ENCODE measurements around the gene NMNAT3.

Gene NMNAT3

DNA sequence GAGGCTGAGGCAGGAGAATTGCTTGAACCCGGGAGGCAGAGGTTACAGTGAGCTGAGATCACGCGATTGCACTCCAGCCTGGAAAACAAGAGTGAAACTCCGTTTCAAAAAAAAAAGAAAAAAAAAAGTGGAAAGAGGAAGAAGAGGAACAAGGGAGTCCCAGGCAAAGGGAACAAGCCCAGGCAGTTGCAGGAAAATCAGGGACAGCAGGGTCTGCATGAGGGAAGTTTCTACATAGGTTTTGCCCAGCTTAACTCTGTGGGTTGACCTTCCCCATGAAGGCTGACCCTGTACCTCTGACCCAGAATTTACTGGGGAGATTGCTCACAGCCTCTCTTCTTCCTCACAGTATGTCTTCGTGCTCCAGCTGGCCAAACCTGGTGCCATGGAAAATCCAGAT lies 150.5 kb downstream of the NMNAT3 start:
- Histone ChIP-seq H3K27me3 (ENCODE audit: control insufficient read depth, low read length) (0 out of 2 replicates have a peak, but pooled peaks cover 3% of the 10 kb centered on the region), H3K27ac (ENCODE audit: low read depth, low read length) (no peak overlapping the region), H3F3A (ENCODE audit: control insufficient read depth, insufficient read depth) (no peaks in the 10 kb centered on the region), H3K36me3 (ENCODE audit: control insufficient read depth, low read length) (no peaks in the 10 kb centered on the region), H3K9me3 (ENCODE audit: control insufficient read depth, insufficient read depth, low read length) (no peaks in the 10 kb centered on the region), H3K4me2 (ENCODE audit: low read length) (no peak overlapping the region), H4K20me1 (ENCODE audit: control insufficient read depth, insufficient read depth, low read depth, low read length) (no peaks in the 10 kb centered on the region), H3K4me1 (ENCODE audit: control insufficient read depth, low read length) (no peaks in the 10 kb centered on the region), H3K4me3 (ENCODE audit: low read length) (no peak overlapping the region), H3K9me2 (replicated peaks; ENCODE audit: control insufficient read depth, low read length) (no peaks in the 10 kb centered on the region), H3K79me2 (ENCODE audit: control insufficient read depth, low read length) (no peaks in the 10 kb centered on the region)
- TF ChIP-seq EZH2phosphoT487 (IDR thresholded peaks at IDR 0.05; ENCODE audit: borderline replicate concordance, low read length): no peak
- TF ChIP-seq, protein P1, sequence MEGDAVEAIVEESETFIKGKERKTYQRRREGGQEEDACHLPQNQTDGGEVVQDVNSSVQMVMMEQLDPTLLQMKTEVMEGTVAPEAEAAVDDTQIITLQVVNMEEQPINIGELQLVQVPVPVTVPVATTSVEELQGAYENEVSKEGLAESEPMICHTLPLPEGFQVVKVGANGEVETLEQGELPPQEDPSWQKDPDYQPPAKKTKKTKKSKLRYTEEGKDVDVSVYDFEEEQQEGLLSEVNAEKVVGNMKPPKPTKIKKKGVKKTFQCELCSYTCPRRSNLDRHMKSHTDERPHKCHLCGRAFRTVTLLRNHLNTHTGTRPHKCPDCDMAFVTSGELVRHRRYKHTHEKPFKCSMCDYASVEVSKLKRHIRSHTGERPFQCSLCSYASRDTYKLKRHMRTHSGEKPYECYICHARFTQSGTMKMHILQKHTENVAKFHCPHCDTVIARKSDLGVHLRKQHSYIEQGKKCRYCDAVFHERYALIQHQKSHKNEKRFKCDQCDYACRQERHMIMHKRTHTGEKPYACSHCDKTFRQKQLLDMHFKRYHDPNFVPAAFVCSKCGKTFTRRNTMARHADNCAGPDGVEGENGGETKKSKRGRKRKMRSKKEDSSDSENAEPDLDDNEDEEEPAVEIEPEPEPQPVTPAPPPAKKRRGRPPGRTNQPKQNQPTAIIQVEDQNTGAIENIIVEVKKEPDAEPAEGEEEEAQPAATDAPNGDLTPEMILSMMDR (IDR thresholded peaks at IDR 0.05; ENCODE audit: low read depth, low read length, poor library complexity, severe bottlenecking): no peak

DNA sequence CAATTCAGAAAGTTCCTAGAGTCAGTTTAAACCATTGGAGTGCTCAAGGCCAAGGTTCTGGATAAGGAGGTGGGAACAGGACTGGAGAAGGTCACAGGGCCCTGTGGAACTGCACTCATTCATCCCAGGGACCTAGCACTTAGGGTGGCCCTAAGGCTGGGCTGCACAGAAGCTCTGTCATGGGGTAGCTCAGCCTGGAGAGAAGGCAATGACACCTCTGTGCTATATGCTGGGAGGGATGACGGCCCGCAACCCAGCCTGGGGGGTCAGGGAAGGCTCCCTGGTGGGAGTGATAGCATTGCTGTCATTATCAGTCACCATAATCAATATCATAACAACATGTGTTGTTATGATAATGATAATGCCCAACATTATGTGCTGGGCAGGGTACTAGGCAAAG lies 151.6 kb downstream of the NMNAT3 start:
- H3K4me3 ChIP-seq (ENCODE audit: low read length): no peak overlapping the region
- no peaks in the 10 kb centered on the region for H4K20me1 ChIP-seq (ENCODE audit: control insufficient read depth, insufficient read depth, low read depth, low read length)
- no peaks in the 10 kb centered on the region for H3F3A ChIP-seq (ENCODE audit: control insufficient read depth, insufficient read depth)
- no peaks in the 10 kb centered on the region for H3K9me2 ChIP-seq (replicated peaks; ENCODE audit: control insufficient read depth, low read length)
- H3K27ac ChIP-seq (ENCODE audit: low read depth, low read length): no peak overlapping the region
- H3K27me3 ChIP-seq (ENCODE audit: control insufficient read depth, low read length): 0 out of 2 replicates have a peak, but pooled peaks cover 3% of the 10 kb centered on the region
- H3K4me2 ChIP-seq (ENCODE audit: low read length): no peak overlapping the region
- TF ChIP-seq, protein P1 (IDR thresholded peaks at IDR 0.05; ENCODE audit: low read depth, low read length, poor library complexity, severe bottlenecking): no peak
- no peak for TF ChIP-seq EZH2phosphoT487 (IDR thresholded peaks at IDR 0.05; ENCODE audit: borderline replicate concordance, low read length)
- H3K9me3 ChIP-seq (ENCODE audit: control insufficient read depth, insufficient read depth, low read length): no peaks in the 10 kb centered on the region
- peaks cover 6% of the 10 kb centered on the region for H3K4me1 ChIP-seq (ENCODE audit: control insufficient read depth, low read length)
- H3K36me3 ChIP-seq (ENCODE audit: control insufficient read depth, low read length): no peaks in the 10 kb centered on the region
- H3K79me2 ChIP-seq (ENCODE audit: control insufficient read depth, low read length): no peaks in the 10 kb centered on the region

DNA sequence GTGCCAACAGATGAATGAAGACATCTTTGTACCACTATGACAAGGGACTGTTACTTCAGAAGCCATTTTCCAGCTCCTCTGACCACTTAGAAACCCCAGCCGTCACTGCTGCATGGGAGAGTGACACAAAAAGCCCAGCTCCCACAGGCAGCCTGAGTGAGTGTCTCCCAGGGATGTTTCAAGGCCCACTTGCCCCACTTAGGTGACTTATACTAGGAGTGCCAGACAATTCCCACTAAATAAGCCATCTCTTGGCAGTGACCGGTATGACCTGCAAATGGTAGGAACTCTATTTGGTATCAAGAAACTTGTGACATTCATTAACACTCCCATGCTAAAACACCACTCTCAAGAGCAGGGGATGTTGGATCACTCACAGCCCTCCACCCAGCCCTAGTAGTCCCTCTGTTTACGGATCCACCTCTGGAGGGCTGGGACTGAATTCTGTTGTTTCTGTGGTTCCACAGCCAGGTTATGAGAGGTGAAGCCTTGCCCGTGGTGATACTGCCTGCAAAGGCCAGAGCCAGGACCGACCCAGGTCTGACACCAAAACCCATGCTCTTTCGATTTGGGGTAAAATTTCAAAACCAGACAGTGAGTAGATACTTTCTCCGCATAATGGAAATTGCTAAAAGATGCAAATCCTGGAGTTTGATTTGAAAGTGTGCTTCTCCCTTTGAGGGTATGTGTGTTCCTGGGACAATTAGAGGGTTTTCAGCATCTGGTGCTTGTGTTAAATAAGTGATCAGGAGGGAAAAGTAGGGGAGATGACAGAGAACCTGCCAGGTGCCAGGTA lies 152.7 kb downstream of the NMNAT3 start:
- Histone ChIP-seq H3K4me2 (ENCODE audit: low read length) (no peak overlapping the region), H3F3A (ENCODE audit: control insufficient read depth, insufficient read depth) (no peaks in the 10 kb centered on the region), H3K9me3 (ENCODE audit: control insufficient read depth, insufficient read depth, low read length) (no peaks in the 10 kb centered on the region), H3K27ac (ENCODE audit: low read depth, low read length) (no peak overlapping the region), H3K4me1 (ENCODE audit: control insufficient read depth, low read length) (peaks cover 13% of the 10 kb centered on the region), H3K4me3 (ENCODE audit: low read length) (no peak overlapping the region), H3K9me2 (replicated peaks; ENCODE audit: control insufficient read depth, low read length) (no peaks in the 10 kb centered on the region), H3K36me3 (ENCODE audit: control insufficient read depth, low read length) (no peaks in the 10 kb centered on the region), H3K27me3 (ENCODE audit: control insufficient read depth, low read length) (0 out of 2 replicates have a peak, but pooled peaks cover 3% of the 10 kb centered on the region), H4K20me1 (ENCODE audit: control insufficient read depth, insufficient read depth, low read depth, low read length) (no peaks in the 10 kb centered on the region), H3K79me2 (ENCODE audit: control insufficient read depth, low read length) (no peaks in the 10 kb centered on the region)
- TF ChIP-seq, protein P1 (IDR thresholded peaks at IDR 0.05; ENCODE audit: low read depth, low read length, poor library complexity, severe bottlenecking): no peak
